ENCODE measurements around the gene ABLIM1. TPM values are rescaled to one million over a fixed set of nuclear protein-coding genes. Genes with fewer than 3 reads are reported as not detected.

ABLIM1 gene
- total and polyA plus RNA-seq, 2 of the 13 experiments (the other 11 are each of a cell fraction or from before 2014, with no cell fraction given) = 59.4 to 92.7 TPM

GRCh38 chr10:114600057-114600456, 58.0 kb downstream of the ABLIM1 start:
- Histone ChIP-seq H4K20me1 (ENCODE audit: insufficient read depth, low read length) (no peaks in the 10 kb centered on the region), H3K4me3 (replicated peaks in 1 of 3; ENCODE audit: insufficient read depth in 1 of 3, low read depth in 2 of 3, low read length in 3 of 3) (no peak overlapping the region), H3K4me1 (ENCODE audit: insufficient read depth, low read length) (peaks cover 11% of the 10 kb centered on the region), H3K27ac (ENCODE audit: extremely low read length, insufficient read depth, low read length) (no peak overlapping the region), H3K27me3 (ENCODE audit: control insufficient read depth in 1 of 2, insufficient read depth in 2 of 2, low read length in 2 of 2) (no peaks in the 10 kb centered on the region), H3K79me2 (ENCODE audit: insufficient read depth, low read length) (no peaks in the 10 kb centered on the region), H3K9me3 (ENCODE audit: low read length) (no peaks in the 10 kb centered on the region), H3K36me3 (replicated peaks in 1 of 2; ENCODE audit: control insufficient read depth in 1 of 2, insufficient read depth in 2 of 2, low read length in 2 of 2) (no peaks in the 10 kb centered on the region; a peak in 1 of 5 replicates), H3K4me2 (ENCODE audit: low read depth, low read length) (no peak overlapping the region), H2AFZ (ENCODE audit: low read length) (no peak overlapping the region), H3K9ac (ENCODE audit: insufficient read depth, low read depth, low read length) (no peak overlapping the region)
- DNase-seq (ENCODE audit: low spot score) (no peak), ATAC-seq (no peak), FAIRE-seq (no peak)
- in situ Hi-C loops (cut with HindIII; ENCODE audit: extremely low pct_ligation_motif_present, low pct_unique_long_range_greater_than_20kb) (no loop called here), intact Hi-C loops (cut with micrococcal nuclease; ENCODE audit: unreplicated experiment) (no loop called here)
- TF ChIP-seq ELK4 (CRISPR knock-in tag; IDR thresholded peaks at IDR 0.05; ENCODE audit: borderline replicate concordance) (no peak), ZNF292 (CRISPR knock-in tag; IDR thresholded peaks at IDR 0.05; ENCODE audit: borderline replicate concordance, low read depth) (no peak), THAP11 (CRISPR knock-in tag; IDR thresholded peaks at IDR 0.05) (no peak), TOPORS (CRISPR knock-in tag; IDR thresholded peaks at IDR 0.05) (no peak), ZNF30 (CRISPR knock-in tag; IDR thresholded peaks at IDR 0.05) (no peak), PPARG (CRISPR knock-in tag; conservative IDR thresholded peaks at IDR 0.05) (no peak)
- CTCF ChIA-PET (ENCODE audit: low intra/inter-chr PET ratio, low total read pairs) = no interaction called here
- no TSS peak for BruUV-seq (replicated peaks)
- POLR2A ChIA-PET = no interaction called here
- 79% methylated on average over 3 of the region's 3 CpGs for WGBS (ENCODE audit: low lambda C conversion rate)

- Histone ChIP-seq H3K36me3 (replicated peaks in 1 of 2; ENCODE audit: control insufficient read depth in 1 of 2, insufficient read depth in 2 of 2, low read length in 2 of 2) (no peaks in the 10 kb centered on the region; a peak in 1 of 5 replicates), H3K27me3 (ENCODE audit: control insufficient read depth in 1 of 2, insufficient read depth in 2 of 2, low read length in 2 of 2) (no peaks in the 10 kb centered on the region), H3K4me1 (ENCODE audit: insufficient read depth, low read length) (peaks cover 15% of the 10 kb centered on the region), H3K27ac (ENCODE audit: extremely low read length, insufficient read depth, low read length) (no peak overlapping the region), H3K4me3 (replicated peaks in 1 of 3; ENCODE audit: insufficient read depth in 1 of 3, low read depth in 2 of 3, low read length in 3 of 3) (no peak overlapping the region), H3K9ac (ENCODE audit: insufficient read depth, low read depth, low read length) (no peak overlapping the region), H3K79me2 (ENCODE audit: insufficient read depth, low read length) (no peaks in the 10 kb centered on the region), H3K9me3 (ENCODE audit: low read length) (no peaks in the 10 kb centered on the region), H2AFZ (ENCODE audit: low read length) (no peak overlapping the region), H4K20me1 (ENCODE audit: insufficient read depth, low read length) (no peaks in the 10 kb centered on the region), H3K4me2 (ENCODE audit: low read depth, low read length) (no peak overlapping the region)
- in situ Hi-C loops (cut with HindIII; ENCODE audit: extremely low pct_ligation_motif_present, low pct_unique_long_range_greater_than_20kb) = no loop called here
- FAIRE-seq = no peak
- ChIA-PET CTCF (ENCODE audit: low intra/inter-chr PET ratio, low total read pairs) (no interaction called here), POLR2A (no interaction called here)
- BruUV-seq (replicated peaks) = no TSS peak
- DNase-seq (ENCODE audit: low spot score) = no peak
- intact Hi-C loops (cut with micrococcal nuclease; ENCODE audit: unreplicated experiment) = no loop called here
- WGBS (ENCODE audit: low lambda C conversion rate) = 50% methylated on average over 5 of the region's 5 CpGs
- TF ChIP-seq BORCS8-MEF2B (CRISPR knock-in tag; IDR thresholded peaks at IDR 0.05) (no peak), ZNF841 (CRISPR knock-in tag; IDR thresholded peaks at IDR 0.05; ENCODE audit: borderline replicate concordance) (no peak), ZNF383 (CRISPR knock-in tag; IDR thresholded peaks at IDR 0.05; ENCODE audit: borderline replicate concordance) (no peak), MAFF (IDR thresholded peaks at IDR 0.05; ENCODE audit: low read depth, low read length) (no peak), ATF3 (CRISPR knock-in tag; IDR thresholded peaks at IDR 0.05) (no peak), HES4 (CRISPR knock-in tag; IDR thresholded peaks at IDR 0.05; ENCODE audit: borderline replicate concordance) (no peak), ZNF7 (CRISPR knock-in tag; IDR thresholded peaks at IDR 0.05) (no peak), ZNF672 (CRISPR knock-in tag; IDR thresholded peaks at IDR 0.05) (no peak), ISL2 (CRISPR knock-in tag; IDR thresholded peaks at IDR 0.05) (no peak)
- ATAC-seq = no peak
These were observed 61.3 kb downstream of the ABLIM1 start for GRCh38 chr10:114596793-114597192.

All from HepG2 (cell line).